ENCODE data around the gene GNB1. TPM values are rescaled to one million over a fixed set of nuclear protein-coding genes. Genes with fewer than 3 reads are reported as not detected.

GNB1 gene
- total and polyA plus RNA-seq, 9 of the 15 experiments (the other 6 are each of a cell fraction or from before 2014, with no cell fraction given), result 34.3 to 388 (median 114) TPM

DNA sequence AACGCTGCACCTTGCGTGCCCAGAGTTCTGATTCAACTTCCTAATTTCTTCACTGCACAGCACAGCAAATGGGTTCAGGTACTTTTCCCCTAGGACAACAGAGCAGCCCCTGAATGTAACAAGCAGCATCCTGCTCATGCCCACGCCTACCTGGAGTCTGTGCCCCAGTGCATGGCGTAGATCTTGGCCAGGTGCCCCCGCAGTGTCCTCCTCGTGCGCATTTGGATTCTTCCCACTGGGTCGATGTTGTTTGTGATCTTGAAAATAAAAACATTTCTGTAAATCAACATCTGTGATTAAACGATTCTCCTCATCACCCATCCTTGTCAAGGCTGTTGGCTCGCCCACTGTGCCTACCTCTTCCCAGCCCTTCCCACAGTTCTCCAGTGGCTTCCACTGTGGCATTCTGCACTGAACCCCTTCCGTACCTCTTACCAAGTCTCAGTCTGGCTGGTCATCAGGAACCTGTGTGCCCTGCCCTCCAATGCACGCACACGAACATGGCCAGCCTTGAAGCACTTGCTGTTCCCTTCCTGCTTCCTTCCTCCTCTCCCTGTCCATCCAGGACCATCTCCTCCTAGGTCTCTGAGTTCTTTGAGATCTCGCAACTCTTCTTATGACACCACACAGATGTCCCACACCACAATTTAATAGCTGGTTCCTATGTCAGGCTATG lies 75.1 kb downstream of the GNB1 start:
- Histone ChIP-seq H3K9me3 (replicated peaks; ENCODE audit: control insufficient read depth, insufficient read depth, low read depth, low read length) (no peaks in the 10 kb centered on the region), H3K4me2 (ENCODE audit: insufficient read depth, low read length) (no peak overlapping the region), H3K27ac (ENCODE audit: extremely low read depth, low read depth, low read length) (no peak overlapping the region), H3K4me3 (no peak overlapping the region), H2AFZ (ENCODE audit: low read depth, low read length) (no peak overlapping the region), H3K4me1 (replicated peaks in 1 of 2; ENCODE audit: control insufficient read depth in 2 of 2, insufficient read depth in 2 of 2, low read length in 2 of 2) (0 out of 5 replicates have a peak, but pooled peaks cover 0 to 2% of the 10 kb centered on the region in 2 experiments), H3K9ac (ENCODE audit: insufficient read depth in 1 of 2, low read depth in 2 of 2, low read length in 2 of 2) (no peak overlapping the region), H3K27me3 (ENCODE audit: control insufficient read depth in 2 of 2, insufficient read depth in 2 of 2, low read length in 2 of 2) (no peaks in the 10 kb centered on the region), H3K79me2 (ENCODE audit: control insufficient read depth, insufficient read depth, low read length) (0 out of 3 replicates have a peak, but pooled peaks cover 2% of the 10 kb centered on the region), H4K20me1 (replicated peaks; ENCODE audit: control insufficient read depth, insufficient read depth, low read length) (no peaks in the 10 kb centered on the region), H3K36me3 (ENCODE audit: control insufficient read depth, insufficient read depth, low read length) (peaks cover 68% of the 10 kb centered on the region), H3K9me1 (ENCODE audit: control insufficient read depth, insufficient read depth, low read length) (no peaks in the 10 kb centered on the region)
- FAIRE-seq (no peak), DNase-seq (ENCODE audit: extremely low read depth in 1 of 4, low spot score in 3 of 4) (no peak), ATAC-seq (no peak)
- ChIA-PET POLR2A (interaction anchor here (0.7 kb wide), 1 partner anchor 36 kb away, joined by 4 read pairs; no protein-coding TSS in a partner anchor), CTCF (ENCODE audit: low intra/inter-chr PET ratio) (no interaction called here)
- BruUV-seq (replicated peaks), result no TSS peak
- intact Hi-C loops (cut with micrococcal nuclease) (no loop called here), in situ Hi-C loops (cut with MboI) (no loop called here)
- TF ChIP-seq, protein P1, sequence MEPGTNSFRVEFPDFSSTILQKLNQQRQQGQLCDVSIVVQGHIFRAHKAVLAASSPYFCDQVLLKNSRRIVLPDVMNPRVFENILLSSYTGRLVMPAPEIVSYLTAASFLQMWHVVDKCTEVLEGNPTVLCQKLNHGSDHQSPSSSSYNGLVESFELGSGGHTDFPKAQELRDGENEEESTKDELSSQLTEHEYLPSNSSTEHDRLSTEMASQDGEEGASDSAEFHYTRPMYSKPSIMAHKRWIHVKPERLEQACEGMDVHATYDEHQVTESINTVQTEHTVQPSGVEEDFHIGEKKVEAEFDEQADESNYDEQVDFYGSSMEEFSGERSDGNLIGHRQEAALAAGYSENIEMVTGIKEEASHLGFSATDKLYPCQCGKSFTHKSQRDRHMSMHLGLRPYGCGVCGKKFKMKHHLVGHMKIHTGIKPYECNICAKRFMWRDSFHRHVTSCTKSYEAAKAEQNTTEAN (CRISPR knock-in tag; IDR thresholded peaks at IDR 0.05), result no peak
- TF ChIP-seq SUPT5H (IDR thresholded peaks at IDR 0.05), result 0 out of 2 replicates have a peak, but pooled peaks have one; percentile 33
- WGBS (ENCODE audit: insufficient coverage, low coverage, missing lambda C conversion rate), result 94% methylated on average over 14 of the region's 14 CpGs

- Histone ChIP-seq H3K9ac (ENCODE audit: insufficient read depth in 1 of 2, low read depth in 2 of 2, low read length in 2 of 2) (no peak overlapping the region), H3K4me1 (replicated peaks in 1 of 2; ENCODE audit: control insufficient read depth in 2 of 2, insufficient read depth in 2 of 2, low read length in 2 of 2) (no peaks in the 10 kb centered on the region), H3K27ac (ENCODE audit: extremely low read depth, low read depth, low read length) (no peak overlapping the region), H3K9me1 (ENCODE audit: control insufficient read depth, insufficient read depth, low read length) (no peaks in the 10 kb centered on the region), H4K20me1 (replicated peaks; ENCODE audit: control insufficient read depth, insufficient read depth, low read length) (no peaks in the 10 kb centered on the region), H3K27me3 (ENCODE audit: control insufficient read depth in 2 of 2, insufficient read depth in 2 of 2, low read length in 2 of 2) (no peaks in the 10 kb centered on the region), H3K79me2 (ENCODE audit: control insufficient read depth, insufficient read depth, low read length) (no peaks in the 10 kb centered on the region), H2AFZ (ENCODE audit: low read depth, low read length) (no peak overlapping the region), H3K9me3 (replicated peaks; ENCODE audit: control insufficient read depth, insufficient read depth, low read depth, low read length) (no peaks in the 10 kb centered on the region), H3K4me3 (no peak overlapping the region), H3K36me3 (ENCODE audit: control insufficient read depth, insufficient read depth, low read length) (peaks cover 77% of the 10 kb centered on the region), H3K4me2 (ENCODE audit: insufficient read depth, low read length) (no peak overlapping the region)
- BruUV-seq (replicated peaks), result no TSS peak
- FAIRE-seq, result no peak
- POLR2A ChIA-PET, result interaction anchor here (0.6 to 1.6 kb wide), 8 partner anchors 13 to 307 kb away, joined by 3 to 6 read pairs (median 3); no protein-coding TSS in a partner anchor
- CTCF ChIA-PET (ENCODE audit: low intra/inter-chr PET ratio), result no interaction called here
- intact Hi-C loops (cut with micrococcal nuclease), result no loop called here
- no peak for ATAC-seq
- in situ Hi-C loops (cut with MboI), result no loop called here
- TF ChIP-seq POLR2G (IDR thresholded peaks at IDR 0.05; ENCODE audit: low read depth, low read length) (no peak), HNRNPK (IDR thresholded peaks at IDR 0.05; ENCODE audit: low read depth, low read length, poor library complexity, severe bottlenecking) (no peak), HCFC1 (IDR thresholded peaks at IDR 0.05; ENCODE audit: low read depth, low read length) (no peak), BRD9 (IDR thresholded peaks at IDR 0.05; ENCODE audit: low read depth, partially characterized antibody) (no peak), NONO (IDR thresholded peaks at IDR 0.05; ENCODE audit: low read depth in 2 of 2, low read length in 1 of 2) (no peak)
- WGBS (ENCODE audit: insufficient coverage, low coverage, missing lambda C conversion rate), result 84% methylated on average over 6 of the region's 6 CpGs
- no peak for DNase-seq (ENCODE audit: extremely low read depth in 1 of 4, low spot score in 3 of 4)
Observed at GRCh38 chr1:1809489-1809888, 81.4 kb downstream of the GNB1 start.
